ENCODE data around the gene INAFM1. TPM values are rescaled to one million over a fixed set of nuclear protein-coding genes. Genes with fewer than 3 reads are reported as not detected.
A peak's percentile ranks its signal among the peaks of the same experiment; 100 is the strongest.

The INAFM1 gene
- total and polyA plus RNA-seq, 9 of the 15 experiments (the other 6 are each of a cell fraction or from before 2014, with no cell fraction given), result 0.71 to 30.9 (median 3.1) TPM

GRCh38 chr19:47274071-47274890 is at the start of gene INAFM1 (continued):
- TF ChIP-seq, protein P1, sequence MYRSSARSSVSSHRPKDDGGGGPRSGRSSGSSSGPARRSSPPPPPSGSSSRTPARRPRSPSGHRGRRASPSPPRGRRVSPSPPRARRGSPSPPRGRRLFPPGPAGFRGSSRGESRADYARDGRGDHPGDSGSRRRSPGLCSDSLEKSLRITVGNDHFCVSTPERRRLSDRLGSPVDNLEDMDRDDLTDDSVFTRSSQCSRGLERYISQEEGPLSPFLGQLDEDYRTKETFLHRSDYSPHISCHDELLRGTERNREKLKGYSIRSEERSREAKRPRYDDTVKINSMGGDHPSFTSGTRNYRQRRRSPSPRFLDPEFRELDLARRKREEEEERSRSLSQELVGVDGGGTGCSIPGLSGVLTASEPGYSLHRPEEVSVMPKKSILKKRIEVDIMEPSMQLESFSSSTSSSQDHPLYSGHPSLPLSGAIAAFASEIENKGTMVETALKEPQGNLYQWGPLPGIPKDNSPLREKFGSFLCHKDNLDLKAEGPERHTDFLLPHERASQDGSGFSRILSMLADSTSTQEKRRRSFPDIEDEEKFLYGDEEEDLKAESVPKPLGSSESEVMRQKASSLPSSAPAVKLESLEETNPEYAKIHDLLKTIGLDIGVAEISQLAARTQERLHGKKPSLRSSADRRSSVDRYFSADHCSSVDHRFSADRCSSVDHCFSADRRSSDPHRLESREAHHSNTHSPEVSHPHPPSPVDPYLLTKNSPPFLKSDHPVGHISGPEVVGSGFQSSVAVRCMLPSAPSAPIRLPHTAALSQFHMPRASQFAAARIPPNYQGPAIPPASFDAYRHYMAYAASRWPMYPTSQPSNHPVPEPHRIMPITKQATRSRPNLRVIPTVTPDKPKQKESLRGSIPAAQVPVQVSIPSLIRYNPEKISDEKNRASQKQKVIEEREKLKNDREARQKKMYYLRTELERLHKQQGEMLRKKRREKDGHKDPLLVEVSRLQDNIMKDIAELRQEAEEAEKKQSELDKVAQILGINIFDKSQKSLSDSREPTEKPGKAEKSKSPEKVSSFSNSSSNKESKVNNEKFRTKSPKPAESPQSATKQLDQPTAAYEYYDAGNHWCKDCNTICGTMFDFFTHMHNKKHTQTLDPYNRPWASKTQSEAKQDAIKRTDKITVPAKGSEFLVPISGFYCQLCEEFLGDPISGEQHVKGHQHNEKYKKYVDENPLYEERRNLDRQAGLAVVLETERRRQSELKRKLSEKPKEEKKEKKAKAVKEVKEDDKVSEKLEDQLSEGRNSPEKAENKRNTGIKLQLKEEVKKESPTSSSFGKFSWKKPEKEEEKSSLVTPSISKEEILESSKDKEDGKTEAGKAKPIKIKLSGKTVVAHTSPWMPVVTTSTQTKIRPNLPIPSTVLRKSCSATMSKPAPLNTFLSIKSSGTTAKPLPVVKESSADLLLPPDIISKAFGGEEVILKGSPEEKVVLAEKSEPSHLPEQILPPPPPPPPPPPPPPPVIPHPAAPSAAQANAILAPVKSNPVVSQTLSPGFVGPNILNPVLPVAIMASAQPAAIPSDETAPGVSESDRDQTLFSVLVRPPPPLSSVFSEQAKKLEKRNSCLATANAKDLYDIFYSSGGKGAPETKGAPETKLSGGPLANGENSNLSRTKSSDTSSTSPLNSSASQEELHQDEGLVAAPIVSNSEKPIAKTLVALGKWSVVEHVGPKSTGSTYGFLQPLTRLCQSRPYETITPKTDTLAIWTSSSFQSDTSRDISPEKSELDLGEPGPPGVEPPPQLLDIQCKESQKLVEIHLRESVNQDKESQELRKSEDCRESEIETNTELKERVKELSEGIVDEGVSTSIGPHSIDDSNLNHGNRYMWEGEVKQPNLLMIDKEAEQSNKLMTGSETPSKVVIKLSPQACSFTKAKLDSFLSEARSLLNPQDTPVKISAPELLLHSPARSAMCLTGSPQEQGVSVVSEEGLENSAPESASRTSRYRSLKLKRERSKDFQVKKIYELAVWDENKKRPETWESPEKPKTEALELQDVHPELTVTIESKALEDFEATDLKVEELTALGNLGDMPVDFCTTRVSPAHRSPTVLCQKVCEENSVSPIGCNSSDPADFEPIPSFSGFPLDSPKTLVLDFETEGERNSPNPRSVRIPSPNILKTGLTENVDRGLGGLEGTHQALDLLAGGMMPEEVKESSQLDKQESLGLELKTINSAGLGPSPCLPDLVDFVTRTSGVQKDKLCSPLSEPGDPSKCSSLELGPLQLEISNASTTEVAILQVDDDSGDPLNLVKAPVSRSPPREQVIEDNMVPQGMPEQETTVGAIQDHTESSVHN (IDR thresholded peaks at IDR 0.05; ENCODE audit: borderline replicate concordance in 1 of 2, low read depth in 1 of 2), result no peak
- TF ChIP-seq HDAC1 (IDR thresholded peaks at IDR 0.05) (peak in 1 of 2 experiments; percentile 92; a peak in 2 of 4 replicates), ZNF551 (CRISPR knock-in tag; IDR thresholded peaks at IDR 0.05) (no peak), HDAC6 (IDR thresholded peaks at IDR 0.05; ENCODE audit: low read depth, low read length) (no peak), KLF10 (CRISPR knock-in tag; IDR thresholded peaks at IDR 0.05) (no peak), ZNF347 (CRISPR knock-in tag; IDR thresholded peaks at IDR 0.05; ENCODE audit: low read depth) (no peak), ARID3B (CRISPR knock-in tag; IDR thresholded peaks at IDR 0.05; ENCODE audit: borderline replicate concordance) (no peak), ZMIZ1 (IDR thresholded peaks at IDR 0.05; ENCODE audit: low read depth in 2 of 2, low read length in 2 of 2) (0 out of 4 replicates have a peak, but pooled peaks of 1 of the 2 experiments have one; percentile 9)
- TF ChIP-seq, protein P2, sequence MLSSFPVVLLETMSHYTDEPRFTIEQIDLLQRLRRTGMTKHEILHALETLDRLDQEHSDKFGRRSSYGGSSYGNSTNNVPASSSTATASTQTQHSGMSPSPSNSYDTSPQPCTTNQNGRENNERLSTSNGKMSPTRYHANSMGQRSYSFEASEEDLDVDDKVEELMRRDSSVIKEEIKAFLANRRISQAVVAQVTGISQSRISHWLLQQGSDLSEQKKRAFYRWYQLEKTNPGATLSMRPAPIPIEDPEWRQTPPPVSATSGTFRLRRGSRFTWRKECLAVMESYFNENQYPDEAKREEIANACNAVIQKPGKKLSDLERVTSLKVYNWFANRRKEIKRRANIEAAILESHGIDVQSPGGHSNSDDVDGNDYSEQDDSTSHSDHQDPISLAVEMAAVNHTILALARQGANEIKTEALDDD (IDR thresholded peaks at IDR 0.05), result no peak

All from K562 (cell line).